Middle frontal gyrus (tissue), 1 donor: ENCODE measurements around the gene ABTB1.
"Not testable (repeated sequence)": the region's sequence is repeated elsewhere in the genome, so short reads cannot be mapped to it uniquely, and the experiment has no call there.

ENCODE experiments used
- DNase-seq: peaks from one replicate; pipeline ENCODE4 v3.0.0-alpha.2; 2015; ENCODE audit warnings: low spot score; ENCODE audit errors: extremely low spot score

The ABTB1 gene

DNA sequence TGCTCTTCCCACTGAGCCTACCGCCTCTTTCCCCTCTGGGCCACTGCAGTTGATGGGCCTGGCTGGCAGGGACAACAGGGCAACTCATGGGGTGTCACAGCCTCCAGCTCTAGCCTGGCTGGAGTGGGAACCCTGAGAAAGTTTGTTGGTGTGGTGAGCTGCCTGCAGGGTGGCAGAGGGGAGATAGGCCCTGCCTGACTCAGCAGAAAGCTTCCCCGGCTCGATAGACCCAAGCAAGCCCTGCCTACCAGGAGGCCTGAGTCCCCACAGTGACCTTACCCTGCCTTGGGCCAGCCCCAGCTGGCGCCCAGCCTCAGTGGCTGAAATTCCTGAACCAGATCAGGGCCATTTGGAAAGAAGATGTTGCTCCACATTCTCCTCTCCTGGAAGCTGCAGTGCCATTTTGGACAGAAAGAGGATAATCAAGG, 29.4 kb downstream of the ABTB1 start:
- no peak for DNase-seq

DNA sequence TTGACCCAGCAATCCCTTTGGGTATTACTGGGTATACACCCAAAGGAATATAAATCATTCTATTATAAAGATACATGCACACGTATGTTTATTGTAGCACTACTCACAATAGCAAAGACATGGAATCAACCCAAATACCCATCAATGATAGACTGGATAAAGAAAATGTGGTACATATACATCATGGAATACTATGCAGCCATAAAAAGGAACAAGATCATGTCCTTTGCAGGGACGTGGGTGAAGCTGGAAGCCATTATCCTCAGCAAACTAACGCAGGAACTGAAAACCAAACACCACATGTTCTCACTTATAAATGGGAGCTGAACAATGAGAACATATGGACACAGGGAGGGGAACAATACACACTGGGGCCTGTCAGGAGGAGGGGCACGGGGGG, 32.1 kb downstream of the ABTB1 start:
- not testable (repeated sequence) for DNase-seq

DNA sequence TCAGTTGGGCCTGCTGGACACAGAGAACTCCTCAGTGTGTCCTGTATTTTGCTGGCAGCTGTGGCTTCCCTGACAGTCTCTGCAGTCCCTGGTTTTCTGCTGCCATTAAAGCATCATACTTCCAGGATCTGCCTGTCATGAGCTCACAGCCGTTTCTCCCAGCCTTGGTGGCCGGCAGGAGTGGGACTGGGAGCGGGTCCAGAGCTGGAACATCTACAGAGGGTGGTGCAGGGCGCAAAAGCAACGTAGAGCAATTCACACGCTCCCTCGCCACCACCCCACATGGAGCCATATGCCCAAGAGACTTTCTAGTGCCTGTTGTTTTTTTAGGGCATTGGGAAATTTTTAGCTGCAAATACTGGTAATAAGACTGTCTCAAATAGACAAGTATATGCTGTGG, 33.6 kb downstream of the ABTB1 start:
- DNase-seq: no peak

DNA sequence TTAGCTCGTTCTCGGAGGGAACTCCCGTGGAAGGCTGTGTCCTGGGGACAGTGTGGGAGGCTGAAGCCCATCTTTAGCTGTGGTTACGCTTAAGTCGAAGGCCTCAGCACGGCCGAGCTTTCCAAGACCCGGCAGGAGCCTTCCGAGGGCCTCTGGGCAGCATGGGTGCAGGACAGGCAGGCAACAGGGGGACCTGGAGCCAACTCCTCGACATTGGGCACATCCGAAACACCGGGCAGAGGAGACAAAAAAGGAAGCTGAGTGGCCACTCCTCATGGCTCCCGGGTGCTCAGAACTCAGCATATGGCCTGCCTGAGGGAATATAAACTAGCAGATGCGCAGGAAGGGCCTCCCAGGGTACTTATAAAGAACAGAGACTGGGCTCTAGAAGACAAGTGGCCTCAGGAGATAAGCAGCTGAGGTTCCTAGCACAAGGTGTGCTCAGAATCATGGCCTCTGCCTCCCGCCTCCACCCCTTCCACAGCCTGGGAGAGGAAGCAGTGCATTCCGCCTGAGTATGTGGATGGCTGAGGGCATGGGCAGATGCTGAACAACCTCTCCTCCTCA, 34.1 kb downstream of the ABTB1 start:
- DNase-seq: no peak

DNA sequence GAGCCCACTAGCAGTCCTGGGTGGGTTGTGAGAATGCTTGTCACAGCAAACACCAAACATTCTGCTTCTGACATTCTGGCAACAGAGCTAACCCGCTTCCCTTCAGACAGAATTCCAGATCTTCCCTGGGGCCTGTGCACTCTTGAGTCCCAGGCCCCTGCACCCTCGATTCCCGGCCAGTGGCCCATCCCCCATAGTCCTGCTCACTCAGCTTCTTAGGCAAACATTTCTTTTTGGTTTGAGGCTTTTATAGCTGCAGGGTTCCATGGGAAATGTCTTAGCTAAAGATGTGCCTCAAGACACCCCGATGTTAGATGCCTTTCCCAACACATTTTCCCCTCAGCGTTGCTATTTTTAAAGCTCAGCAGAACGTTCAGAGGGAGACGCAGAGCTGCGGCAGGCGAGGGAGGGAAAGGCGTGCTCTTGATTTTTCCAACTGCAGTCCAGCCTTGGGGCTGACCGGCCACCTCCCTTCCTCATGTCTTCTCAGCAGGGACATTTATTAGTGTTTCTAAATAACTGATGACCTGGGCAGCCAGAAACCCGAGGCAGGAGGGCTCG, 35.2 kb downstream of the ABTB1 start:
- no peak for DNase-seq

DNA sequence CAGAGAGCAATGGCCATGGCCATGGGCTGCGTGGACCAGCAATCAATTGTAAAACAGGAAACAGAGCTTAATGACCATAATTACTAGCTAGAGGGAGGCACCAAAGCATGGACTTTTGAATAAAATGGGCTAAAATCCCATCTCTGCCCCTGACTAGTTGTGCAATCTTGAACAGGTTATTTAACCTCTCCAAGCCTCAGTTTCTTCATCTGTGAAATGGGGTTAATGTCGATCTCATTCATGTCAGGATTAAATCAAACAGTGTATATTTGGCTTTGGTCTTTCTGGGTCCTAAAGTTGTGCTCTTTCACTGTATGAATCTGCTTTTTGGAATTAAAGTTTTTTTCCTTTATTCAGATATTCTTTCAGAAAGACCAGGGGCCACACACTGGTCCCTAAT, 36.1 kb downstream of the ABTB1 start:
- DNase-seq: no peak

DNA sequence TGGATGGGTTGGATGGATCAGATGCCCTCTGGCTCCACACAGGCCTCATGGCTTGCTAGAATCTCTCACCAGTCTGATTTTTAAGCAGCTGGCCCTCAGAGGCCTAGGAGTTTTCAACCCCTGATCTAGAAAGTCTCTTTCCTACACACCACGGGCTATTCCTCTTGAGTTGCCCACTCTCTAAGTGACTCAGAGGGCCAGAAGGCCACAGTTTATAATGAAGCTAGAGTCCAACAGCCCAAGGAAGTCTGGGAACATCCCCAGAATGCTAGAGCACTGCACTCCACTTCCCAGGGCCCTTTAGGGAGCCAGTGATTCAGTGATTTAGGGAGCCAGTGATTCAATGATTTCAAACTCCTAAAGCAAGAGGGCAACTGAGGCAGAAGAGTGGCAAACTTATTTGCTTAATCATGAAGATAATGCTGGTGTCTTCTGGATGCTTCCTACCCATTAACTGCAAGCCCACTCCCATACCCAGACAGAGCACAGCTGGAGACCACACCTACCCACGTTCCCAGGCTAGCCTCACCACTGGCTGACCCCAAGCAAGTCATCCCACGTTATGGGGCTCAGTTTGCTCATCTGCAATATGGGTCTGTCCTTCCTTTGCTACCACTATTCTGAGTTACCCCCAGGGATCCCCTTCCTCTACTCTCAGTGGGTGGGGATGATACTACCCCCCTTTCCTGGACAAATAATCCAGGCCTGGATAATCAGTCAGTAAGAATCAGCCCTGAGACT, 36.7 kb downstream of the ABTB1 start:
- no peak for DNase-seq

DNA sequence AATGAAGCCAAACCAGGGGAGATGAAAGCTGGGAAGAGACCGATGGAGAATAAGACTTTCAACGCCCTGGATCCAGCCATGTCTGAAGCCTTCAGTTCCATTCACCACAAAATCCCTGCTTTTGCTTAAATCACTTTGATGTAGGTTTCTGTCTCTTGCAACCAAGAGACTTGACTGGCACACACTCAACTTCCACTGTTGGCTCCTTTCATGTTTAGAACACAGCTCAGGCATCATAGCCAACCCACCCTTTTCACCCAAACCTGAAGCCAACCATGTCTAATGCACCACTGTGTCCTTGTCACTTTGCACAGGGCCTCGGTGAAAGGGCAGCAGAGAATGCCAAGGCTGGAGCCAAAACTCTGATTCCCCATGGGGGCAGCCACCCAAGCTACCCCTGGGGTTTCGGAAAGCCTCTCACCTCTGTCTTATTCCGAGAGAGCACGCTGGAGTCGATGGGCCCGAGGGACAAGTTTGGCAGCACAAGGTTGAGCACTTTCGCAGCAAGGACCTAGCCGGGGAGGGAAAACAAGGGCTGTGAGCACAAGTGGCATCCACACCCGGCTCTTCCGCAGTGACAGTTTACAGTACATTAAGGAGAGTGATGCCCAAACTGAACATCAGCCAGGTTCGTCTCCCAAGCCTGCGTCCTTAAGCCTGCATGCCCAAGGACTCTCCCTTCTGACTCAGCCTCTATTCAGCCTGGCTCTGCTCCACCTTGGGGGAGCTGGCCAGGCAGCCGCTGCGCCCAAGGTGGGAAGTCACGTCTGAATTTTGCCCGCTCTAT, 37.6 kb downstream of the ABTB1 start:
- DNase-seq: no peak

DNA sequence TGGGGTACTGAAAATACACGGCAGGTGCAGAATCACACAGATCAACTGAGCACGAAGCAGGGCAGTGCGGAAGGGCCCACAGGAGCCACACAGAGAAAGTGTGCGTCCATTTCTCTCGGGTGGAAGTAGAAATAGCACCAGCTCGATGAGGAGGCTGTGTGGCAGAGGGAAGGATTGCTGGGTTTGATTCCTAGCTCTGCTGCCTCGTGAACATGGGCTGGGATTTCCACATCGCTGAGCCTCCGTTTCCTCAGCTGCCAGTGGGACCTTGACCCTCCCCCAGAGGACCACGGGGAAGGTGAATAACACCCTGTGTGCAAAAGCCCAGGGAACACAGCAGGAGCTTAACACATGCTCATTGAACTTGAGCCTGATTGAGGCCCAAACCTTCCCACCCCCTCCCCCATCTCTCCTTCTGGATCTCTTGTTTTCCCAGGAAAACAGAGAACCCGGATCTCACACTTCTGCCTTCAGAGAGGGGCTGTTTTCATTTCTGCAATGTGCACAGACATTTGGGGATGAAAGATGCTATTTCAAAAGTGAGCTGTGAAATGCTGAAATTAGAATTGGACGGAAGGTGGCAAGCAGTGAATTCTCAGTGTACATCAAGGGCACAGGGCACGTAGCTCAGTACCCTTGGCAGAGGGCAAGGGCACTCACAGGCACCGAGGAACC, 38.4 kb downstream of the ABTB1 start:
- no peak for DNase-seq

DNA sequence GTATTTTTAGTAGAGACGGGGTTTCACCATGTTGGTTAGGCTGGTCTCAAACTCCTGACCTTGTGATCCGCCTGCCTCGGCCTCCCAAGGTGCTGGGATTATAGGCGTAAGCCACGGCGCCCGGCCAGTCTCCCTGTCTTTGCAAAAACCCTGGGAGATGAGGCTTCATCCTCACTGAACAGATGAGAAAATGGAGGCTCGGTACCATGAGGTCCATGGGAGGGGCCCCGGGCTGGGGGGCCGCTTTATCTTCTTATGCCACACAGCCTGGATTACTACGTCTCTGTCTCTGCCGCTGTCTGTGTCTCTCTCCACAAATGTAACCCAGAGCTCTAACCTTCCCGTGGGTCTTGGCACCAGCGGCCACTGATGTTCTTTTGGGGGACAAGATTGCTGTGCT, 39.1 kb downstream of the ABTB1 start:
- no peak for DNase-seq

DNA sequence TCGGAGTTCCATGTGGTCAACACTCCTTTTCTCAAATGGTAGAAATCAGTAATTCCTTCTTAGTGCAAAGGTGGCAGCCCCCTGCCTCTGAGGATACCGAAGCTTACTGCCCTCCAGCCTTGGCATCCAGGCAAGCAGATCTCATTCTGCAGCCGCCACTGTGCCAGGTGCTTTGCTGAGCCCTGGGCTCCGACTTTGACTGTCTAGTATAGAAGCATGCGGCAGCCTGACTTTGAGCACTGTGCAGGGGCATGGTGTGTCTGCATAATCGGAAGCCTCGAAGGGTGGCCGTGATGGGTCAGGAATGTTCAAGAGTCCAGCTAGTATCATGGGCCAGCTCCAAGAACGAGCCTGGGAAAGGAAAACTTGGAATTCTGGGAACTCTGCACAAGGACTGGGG, 39.7 kb downstream of the ABTB1 start:
- DNase-seq: no peak

DNA sequence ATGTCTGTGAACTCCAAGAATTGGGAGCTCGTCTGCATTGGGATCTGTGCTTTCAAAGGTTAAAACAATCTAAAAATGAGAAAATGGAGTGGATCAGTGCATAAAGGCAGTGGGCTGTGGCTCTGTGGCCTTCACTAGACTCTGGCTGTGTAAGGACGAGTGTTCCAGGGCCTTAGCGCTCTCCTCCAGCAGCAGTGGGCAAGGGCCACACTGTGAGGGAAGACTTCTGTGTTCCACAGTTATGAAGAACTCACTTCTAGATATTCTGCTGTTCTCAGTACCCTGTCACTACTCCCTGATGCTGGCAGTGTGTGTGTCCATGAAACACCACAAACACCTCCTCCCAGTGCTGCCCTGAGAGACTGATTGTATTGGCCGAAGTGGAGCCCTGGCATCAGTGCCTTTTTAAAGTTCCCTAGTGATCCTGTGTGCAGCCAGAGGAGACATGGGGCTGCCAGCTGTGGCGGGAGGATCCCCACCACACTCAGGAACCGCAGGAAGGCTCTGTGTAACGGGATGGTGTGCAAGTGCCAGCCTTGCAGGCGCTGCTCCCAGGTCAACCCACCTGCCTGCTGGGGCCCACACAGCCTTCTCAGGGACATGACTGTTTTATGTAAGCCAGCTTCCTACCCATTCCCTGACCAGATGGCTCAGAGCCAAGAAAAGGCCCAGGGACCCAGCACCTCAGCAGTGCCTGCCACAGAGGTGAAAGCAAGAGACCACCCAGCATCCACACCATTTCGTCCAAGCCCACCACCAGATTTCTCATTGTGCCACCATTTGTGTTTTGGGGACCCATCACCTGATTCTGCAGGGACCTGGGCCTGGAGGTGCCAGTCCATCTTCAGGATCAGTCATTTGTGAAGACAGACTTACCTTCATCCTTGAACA, 40.4 kb downstream of the ABTB1 start:
- no peak for DNase-seq

DNA sequence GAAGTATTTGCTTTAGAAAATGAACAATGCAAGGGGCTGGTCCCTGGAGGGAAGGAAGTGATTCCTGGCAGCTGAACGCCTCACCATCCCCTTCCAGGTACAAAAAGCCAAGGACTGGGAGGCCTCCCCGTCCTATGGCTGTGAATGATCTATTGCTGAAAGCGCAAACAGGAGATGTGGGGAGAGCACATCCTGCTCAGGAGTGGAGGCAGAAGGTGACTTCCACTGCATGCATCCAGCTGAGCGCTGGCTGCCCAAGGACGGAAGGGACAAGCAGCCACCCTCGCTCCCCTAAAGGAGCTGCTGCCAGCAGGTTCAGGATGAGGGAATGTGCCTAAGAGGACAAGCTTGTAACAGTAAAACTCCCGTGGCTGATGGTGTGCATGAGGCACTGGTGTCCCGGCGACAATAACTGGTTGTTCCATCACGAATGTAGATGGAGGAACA, 41.4 kb downstream of the ABTB1 start:
- no peak for DNase-seq

DNA sequence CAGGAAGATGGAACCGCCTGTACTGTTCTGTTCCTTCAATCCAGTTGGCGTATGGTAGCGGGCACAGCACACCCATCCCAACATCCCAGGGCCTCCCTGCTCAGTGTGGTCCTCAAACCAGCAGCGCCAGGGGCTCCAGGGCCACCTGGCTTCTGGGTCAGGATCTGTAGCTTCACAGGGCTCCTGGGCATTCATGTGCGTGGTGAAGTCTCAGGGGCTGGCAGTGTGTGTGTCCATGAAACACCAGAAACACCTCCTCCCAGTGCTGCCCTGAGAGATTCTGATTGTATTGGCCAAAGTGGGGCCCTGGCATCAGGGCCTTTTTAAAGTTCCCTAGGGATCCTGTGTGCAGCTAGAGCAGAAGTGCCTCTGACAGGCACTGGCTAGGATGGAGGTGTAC, 42.1 kb downstream of the ABTB1 start:
- no peak for DNase-seq

DNA sequence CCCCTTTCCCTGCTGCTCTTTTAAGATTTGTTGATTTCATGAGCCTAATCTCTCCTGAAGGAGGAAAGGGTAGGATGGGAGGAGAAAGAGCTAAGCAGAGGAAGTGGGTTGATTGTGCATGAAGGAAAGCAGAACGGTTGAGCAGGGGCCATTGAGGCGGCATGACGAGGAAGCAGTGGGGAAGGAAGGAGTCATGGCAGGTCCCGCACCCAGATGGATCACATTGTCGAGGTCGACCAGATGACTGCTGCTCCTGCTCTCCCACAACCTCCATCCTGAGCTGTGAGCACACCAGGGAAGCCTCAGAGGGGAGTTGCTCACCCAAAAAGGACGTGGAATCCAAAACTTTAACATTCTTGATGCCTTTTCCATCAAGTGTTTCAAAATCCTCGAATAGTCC, 42.8 kb downstream of the ABTB1 start:
- no peak for DNase-seq

DNA sequence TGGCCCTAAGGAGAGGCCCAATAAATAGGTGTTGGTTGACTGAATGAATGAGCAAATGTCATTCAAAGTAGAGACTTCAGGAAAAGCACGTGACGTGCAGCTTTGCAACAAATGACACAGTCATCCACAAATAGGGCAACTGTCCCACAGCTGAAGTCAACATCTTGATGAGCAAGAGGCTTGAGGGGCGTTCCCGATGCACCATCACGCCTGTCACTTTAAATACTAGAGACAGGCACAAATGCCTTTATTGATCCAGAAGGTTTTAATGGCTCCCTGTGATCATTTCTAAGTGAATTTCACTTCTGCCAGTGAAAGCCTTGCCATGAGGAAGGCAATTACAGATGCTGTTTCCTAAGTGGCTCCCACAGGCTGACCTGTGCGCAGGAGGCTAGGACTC, 43.6 kb downstream of the ABTB1 start:
- DNase-seq: no peak

DNA sequence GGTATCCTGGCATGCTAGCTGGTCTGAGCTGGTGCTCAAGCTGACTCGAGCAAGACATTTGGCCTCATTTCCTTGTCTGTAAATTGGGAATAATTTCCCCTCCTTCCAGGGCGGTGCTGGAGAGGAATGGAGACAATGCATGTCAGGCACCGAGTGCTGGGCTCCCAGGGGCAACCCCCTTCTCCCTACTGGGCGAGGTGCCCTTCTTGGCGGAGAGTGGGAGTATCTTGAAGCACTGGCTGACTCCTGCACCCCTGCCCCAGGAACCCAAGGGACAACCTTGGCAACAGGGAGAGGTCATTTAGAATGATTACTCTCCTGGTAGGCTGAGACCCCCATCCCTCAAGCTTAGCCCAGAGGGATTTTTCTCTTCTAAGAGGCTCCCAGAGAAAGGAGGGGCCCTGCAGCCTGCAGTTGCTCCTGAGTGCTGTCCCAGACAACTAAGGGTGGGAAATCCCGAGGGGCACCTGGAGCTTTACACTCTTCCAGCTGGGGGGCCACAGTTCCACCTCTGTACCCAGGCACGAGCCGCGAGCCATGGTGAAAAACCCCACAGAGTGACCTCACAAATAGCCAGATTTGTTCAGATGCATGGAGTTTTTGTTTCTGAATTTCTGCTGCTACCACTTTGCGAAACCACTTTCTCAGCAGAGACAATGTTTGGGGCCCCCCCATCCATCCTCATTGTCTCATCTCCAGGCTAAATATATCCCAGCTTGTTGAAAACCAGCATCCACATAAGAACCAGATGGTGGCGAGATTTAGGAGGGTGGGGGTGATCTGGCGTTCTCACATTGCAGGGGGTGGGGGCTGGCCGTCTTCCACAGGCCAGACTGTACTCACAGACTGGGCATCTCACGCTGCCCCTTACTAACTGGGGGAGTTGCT, 44.8 kb downstream of the ABTB1 start:
- no peak for DNase-seq

DNA sequence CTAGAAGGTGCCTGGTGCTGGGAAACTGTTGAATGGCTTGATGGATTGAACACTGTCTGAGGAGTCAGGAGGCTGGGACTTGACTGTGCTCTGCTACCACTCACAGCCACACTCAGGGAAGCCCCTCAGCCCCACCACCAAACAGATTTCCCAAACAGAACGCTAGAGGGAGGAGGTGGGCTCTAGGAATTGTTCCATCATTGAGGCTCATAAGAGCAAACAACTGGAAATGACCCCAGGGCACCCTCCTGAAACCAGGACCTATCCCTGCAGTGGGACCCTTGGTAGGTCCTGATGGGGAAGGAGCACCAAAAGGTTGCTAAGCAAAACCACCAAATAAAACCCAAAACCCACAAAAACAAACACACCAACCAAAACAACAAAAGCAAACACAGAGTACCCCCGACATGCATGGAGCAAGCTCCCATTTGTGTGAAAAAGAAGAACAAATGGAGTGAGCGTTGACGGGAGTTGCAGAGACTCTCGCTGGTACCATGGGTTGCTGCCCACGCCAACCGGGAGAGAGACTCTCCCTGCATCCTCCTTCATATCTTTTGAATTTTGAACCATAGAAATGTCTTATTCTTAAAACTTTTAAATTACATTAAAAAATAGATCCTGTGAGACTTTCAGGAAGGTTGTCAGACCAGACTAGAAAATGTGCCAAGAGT, 45.6 kb downstream of the ABTB1 start:
- no peak for DNase-seq

DNA sequence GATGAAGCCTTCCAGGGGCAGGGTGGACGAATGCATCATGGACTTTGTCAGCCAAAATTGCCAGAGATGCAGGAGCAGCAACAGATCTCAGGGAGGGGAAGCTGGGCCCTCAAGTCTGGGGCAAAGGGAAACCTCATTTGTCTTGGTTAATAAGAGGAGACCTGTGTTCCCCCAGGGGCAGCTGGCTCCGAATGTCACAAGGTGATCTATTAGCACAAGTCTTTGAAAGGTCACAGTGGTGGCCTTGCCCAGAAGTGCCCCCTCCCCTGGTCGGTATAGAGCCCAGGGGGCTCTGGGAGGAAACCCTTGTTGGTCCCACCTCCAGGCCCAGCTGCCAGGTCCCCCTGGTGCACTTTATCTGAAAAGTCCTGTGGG, 46.2 kb downstream of the ABTB1 start:
- no peak for DNase-seq
